RWPE1 (cell line): ENCODE results near the gene U2SURP.
"Not testable (repeated sequence)": the region's sequence is repeated elsewhere in the genome, so short reads cannot be mapped to it uniquely, and the experiment has no call there.

Experiments used
- CTCF ChIA-PET: fragments of 350-600 bp; sonication (Branson Sonifier 250); formaldehyde crosslinking; extraction: SDS; loops from one replicate; lab custom pipeline; 2021; lab: Yijun Ruan, JAX
- POLR2A ChIA-PET: fragments of 400-600 bp; formaldehyde crosslinking; extraction: SDS; loops from one replicate; lab custom pipeline; 2020; ENCODE audit warnings: antibody characterized with exemption; ENCODE audit not compliant: low non-redundant PET; lab: Yijun Ruan, JAX
- DNase-seq: peaks from one replicate; pipeline ENCODE4 v3.0.0; 2012; ENCODE audit warnings: low spot score
- H3K27ac ChIP-seq: fragments of 450-650 bp; 2 replicates; pipeline ENCODE4 v1.5.1; 2017
- TF ChIP-seq, protein P1 (sequence below): fragments of 450-650 bp; conservative IDR thresholded peaks from 2 replicates; pipeline ENCODE4 v1.5.1; 2017; ENCODE audit warnings: low read depth, mild to moderate bottlenecking

The U2SURP gene

DNA sequence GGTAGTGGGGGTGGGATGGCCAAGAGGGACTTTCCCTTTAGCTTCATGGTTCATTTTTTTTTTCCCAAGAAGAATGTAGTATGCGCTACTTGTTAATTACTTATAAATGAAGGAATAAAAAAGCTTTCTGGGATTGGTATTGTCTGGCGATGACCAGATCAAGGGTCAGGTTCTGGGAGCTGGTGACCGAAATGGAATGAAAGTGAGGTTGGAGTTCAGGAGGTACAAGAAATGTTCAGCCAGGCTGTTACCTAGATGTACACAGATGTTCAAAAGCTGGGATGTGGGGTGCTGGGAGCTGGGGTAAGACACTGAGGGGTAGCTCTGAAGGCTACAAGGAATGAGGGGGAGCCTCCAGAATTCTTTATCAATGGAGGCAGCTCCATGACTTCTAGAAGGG lies 17.1 kb upstream of the U2SURP start:
- no peak overlapping the region for H3K27ac ChIP-seq
- POLR2A ChIA-PET: no interaction called here
- CTCF ChIA-PET: interaction anchor here (1.0 to 2.7 kb wide), 2 partner anchors 40 to 156 kb away, joined by 5 to 15 read pairs; no protein-coding TSS in a partner anchor
- TF ChIP-seq, protein P1, sequence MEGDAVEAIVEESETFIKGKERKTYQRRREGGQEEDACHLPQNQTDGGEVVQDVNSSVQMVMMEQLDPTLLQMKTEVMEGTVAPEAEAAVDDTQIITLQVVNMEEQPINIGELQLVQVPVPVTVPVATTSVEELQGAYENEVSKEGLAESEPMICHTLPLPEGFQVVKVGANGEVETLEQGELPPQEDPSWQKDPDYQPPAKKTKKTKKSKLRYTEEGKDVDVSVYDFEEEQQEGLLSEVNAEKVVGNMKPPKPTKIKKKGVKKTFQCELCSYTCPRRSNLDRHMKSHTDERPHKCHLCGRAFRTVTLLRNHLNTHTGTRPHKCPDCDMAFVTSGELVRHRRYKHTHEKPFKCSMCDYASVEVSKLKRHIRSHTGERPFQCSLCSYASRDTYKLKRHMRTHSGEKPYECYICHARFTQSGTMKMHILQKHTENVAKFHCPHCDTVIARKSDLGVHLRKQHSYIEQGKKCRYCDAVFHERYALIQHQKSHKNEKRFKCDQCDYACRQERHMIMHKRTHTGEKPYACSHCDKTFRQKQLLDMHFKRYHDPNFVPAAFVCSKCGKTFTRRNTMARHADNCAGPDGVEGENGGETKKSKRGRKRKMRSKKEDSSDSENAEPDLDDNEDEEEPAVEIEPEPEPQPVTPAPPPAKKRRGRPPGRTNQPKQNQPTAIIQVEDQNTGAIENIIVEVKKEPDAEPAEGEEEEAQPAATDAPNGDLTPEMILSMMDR: no peak
- DNase-seq: no peak

DNA sequence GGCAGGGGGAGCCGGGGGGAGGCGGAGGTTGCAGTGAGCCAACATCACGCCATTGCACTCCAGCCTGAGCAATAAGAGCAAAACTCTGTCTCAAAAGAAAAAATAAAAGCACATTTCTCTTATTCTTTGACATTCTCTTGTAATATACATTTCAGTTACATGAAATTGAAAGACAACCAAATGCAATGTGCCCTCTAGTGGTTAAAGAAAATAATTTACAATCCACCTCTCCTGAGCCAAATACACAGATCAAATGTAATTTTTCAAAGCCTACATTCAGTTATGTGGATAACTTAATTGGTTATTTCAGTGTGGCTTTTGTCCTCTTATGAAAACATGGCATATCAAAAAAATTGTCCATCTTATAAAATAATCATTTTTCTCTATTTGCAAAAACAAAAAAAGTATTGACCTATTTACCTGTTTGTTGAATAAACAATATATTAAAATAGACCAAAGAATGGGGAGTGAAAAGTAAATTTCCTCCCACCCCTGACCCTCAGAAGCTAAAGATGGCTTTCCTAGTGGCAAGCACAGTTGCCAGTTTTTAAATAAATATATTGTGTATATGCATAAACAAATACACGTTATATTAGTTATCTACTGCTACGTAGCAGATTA lies 14.2 kb upstream of the U2SURP start:
- no peak overlapping the region for H3K27ac ChIP-seq
- DNase-seq: peak; percentile 49
- TF ChIP-seq, protein P1: peak; percentile 76
- ChIA-PET CTCF (interaction anchor here (0.6 to 2.3 kb wide), 11 partner anchors 9 to 1844 kb away, joined by 3 to 8 read pairs (median 3); no protein-coding TSS in a partner anchor), POLR2A (no interaction called here)

DNA sequence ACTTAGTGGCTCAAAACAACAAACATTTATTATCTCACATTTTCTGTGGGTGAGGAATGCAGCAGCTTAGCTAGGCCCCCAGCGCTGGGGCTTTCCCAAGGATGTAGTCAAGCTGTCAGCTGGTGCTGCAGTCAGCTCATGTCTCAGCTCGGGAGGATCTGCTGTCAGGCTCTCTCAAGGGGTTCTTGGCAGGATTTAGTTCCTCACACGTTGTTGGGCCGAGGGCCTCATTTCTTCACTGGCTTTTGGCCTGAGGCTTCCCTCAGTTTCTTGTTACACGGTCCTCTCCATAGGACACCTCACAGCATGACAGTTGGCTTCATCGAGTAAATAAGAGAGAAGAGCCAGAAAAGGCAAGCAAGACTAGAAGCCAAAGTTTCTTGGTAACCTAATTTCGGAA lies 13.7 kb upstream of the U2SURP start:
- H3K27ac ChIP-seq: no peak overlapping the region
- ChIA-PET POLR2A (no interaction called here), CTCF (interaction anchor here (0.6 to 2.3 kb wide), 5 partner anchors 56 to 169 kb away, joined by 3 to 8 read pairs (median 4); no protein-coding TSS in a partner anchor)
- TF ChIP-seq, protein P1: no peak
- no peak for DNase-seq

DNA sequence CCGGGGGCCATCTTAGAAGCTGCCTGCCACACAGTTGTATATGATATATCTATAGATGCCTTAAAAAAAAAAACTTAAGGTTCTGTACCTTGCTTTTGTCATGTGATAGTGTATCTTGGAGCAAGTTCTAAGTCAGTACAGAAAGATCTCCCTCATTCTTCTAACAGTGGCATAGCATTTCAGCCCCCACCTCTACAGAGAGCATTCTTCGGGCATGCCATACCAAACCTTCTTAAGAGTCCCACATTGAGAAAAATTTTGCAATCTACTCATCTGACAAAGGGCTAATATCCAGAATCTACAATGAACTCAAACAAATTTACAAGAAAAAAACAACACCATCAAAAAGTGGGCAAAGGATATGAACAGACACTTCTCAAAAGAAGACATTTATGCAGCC lies 13.1 kb upstream of the U2SURP start:
- DNase-seq, H3K27ac ChIP-seq, POLR2A ChIA-PET: not testable (repeated sequence)
- CTCF ChIA-PET: interaction anchor here (0.6 to 2.3 kb wide), 4 partner anchors 57 to 160 kb away, joined by 3 to 8 read pairs (median 4); no protein-coding TSS in a partner anchor

DNA sequence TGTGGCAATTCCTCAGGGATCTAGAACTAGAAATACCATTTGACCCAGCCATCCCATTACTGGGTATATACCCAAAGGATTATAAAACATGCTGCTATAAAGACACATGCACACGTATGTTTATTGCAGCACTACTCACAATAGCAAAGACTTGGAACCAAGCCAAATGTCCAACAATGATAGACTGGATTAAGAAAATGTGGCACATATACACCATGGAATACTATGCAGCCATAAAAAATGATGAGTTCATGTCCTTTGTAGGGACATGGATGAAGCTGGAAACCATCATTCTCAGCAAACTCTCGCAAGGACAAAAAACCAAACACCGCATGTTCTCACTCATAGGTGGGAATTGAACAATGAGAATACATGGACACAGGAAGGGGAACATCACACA lies 12.5 kb upstream of the U2SURP start:
- CTCF ChIA-PET: interaction anchor here (2.3 kb wide), 1 partner anchor 161 kb away, joined by 8 read pairs; no protein-coding TSS in a partner anchor
- DNase-seq, H3K27ac ChIP-seq, POLR2A ChIA-PET: not testable (repeated sequence)

DNA sequence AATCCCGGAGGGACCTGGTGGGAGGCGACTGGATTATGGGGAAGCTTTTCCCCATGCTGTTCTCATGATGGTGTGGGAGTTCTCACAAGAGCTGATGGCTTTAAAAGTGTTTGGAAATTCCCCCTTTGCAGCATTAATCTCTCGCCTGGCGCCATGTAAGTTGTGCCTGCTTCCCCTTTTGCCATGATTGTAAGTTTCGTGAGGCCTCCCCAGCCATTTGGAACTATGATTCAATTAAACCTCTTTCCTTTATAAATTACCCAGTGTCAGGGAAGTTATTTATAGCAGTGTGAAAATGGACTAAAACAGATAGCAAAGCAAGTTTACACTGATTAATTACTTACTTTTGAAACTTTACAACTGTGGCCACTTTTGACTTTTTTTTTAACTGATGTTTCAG lies 10.6 kb upstream of the U2SURP start:
- H3K27ac ChIP-seq: no peak overlapping the region
- TF ChIP-seq, protein P1: no peak
- ChIA-PET CTCF (interaction anchor here (0.6 to 1.1 kb wide), 2 partner anchors 162 to 179 kb away, joined by 3 to 4 read pairs; no protein-coding TSS in a partner anchor), POLR2A (no interaction called here)
- DNase-seq: no peak

DNA sequence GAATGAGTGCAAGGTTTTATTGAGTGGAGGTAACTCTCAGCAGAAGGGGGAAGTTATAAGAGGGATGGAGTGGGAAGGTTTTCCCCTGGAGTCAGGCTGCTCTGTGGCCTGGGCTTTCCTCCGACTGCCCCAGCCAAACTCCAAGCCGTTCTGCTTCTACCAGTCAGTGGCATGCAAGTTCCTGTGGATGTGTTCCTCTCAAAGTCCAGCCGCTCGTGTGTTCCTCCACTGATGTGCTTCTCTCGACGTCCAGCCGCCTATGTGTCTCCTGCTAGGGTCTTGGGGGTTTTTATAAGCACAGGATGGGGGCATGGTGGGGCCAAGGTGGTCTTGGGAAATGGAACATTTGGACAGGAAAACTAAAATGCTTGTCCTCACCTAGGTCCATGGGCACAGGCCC lies 9.0 kb upstream of the U2SURP start:
- no peak overlapping the region for H3K27ac ChIP-seq
- TF ChIP-seq, protein P1: no peak
- no peak for DNase-seq
- CTCF ChIA-PET: interaction anchor here (0.6 to 1.2 kb wide), 3 partner anchors 163 to 488 kb away, joined by 3 read pairs; no protein-coding TSS in a partner anchor
- POLR2A ChIA-PET: no interaction called here
